ENCODE data around the gene SLC23A3. TPM values are rescaled to one million over a fixed set of nuclear protein-coding genes. Genes with fewer than 3 reads are reported as not detected.
A peak's percentile ranks its signal among the peaks of the same experiment; 100 is the strongest.

The SLC23A3 gene
- total and polyA plus RNA-seq, 9 of the 15 experiments (the other 6 are each of a cell fraction or from before 2014, with no cell fraction given), result 0.06 to 0.64 (median 0.16) TPM

DNA sequence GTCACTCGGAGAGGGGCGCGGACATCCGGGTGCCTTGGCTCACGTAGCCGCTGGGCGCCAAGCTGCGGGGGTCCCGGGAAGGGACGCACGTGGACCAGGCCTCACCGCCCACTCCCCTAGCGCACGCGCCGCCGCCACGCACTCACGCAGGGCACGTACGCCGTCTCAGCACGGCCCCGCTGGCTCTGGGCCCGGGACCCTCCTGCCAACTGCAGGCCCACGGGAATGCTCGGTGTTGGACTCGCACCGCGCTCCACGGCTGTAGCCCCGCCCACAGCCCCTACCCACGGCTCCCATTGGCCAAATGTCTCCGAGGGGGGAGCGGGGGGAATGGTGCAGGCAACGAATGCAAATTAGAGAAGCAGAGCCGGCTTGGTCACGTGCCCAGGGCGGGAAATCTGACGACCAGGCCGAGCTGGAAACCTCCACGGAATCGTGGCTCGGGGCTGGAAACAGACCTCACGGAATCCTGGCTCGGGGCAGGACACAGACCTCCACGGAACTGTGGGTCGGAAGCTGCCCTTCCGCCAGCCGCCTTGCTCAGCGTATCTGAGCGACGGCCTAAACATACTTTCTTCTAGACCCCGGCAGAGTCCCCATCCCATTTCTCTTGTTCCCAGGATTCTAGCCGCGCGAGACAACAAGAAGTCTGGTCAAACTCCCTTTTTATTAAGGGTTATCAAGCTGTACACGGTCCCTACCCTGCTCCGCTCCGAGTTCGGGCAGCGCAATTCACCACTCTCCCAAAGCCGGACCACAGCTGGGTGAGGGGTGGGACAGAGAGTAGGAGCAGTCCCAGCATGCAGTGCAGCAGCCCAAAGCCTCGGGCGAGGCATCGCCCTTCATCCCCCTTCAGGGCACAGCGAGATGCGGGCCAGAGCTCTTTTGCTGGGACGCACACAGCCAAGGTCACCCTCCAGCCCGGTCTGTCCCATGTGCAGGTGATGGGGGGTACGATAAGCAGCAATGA lies 49.2 kb upstream of the SLC23A3 start, which contains the start of gene ABCB6 (continued):
- TF ChIP-seq RCOR1 (IDR thresholded peaks at IDR 0.05; ENCODE audit: borderline replicate concordance in 1 of 2, low read depth in 2 of 2, low read length in 2 of 2) (peak in 1 of 2 experiments; percentile 51; a peak in 2 of 4 replicates), ZNF561 (CRISPR knock-in tag; conservative IDR thresholded peaks at IDR 0.05) (no peak), CBFA2T3 (IDR thresholded peaks at IDR 0.05) (no peak), POLR2G (IDR thresholded peaks at IDR 0.05; ENCODE audit: low read depth, low read length) (peak; percentile 89), GABPB1 (CRISPR knock-in tag; IDR thresholded peaks at IDR 0.05) (peak; percentile 55), NFATC3 (IDR thresholded peaks at IDR 0.05) (no peak), ZNF717 (CRISPR knock-in tag; IDR thresholded peaks at IDR 0.05) (peak; percentile 61; the same call in 1 of the 2 replicates), SIN3B (IDR thresholded peaks at IDR 0.05; ENCODE audit: low read depth) (no peak), FOXA3 (CRISPR knock-in tag; conservative IDR thresholded peaks at IDR 0.05 in 1 of 2, IDR thresholded peaks at IDR 0.05 in 1 of 2) (0 out of 4 replicates have a peak, but pooled peaks of 1 of the 2 experiments have one; percentile 38), ZNF274 (IDR thresholded peaks at IDR 0.05; ENCODE audit: borderline replicate concordance, low read depth, low read length) (no peak), RREB1 (CRISPR knock-in tag; IDR thresholded peaks at IDR 0.05) (no peak), TRIM28 (IDR thresholded peaks at IDR 0.05) (no peak)
- TF ChIP-seq, protein P1, sequence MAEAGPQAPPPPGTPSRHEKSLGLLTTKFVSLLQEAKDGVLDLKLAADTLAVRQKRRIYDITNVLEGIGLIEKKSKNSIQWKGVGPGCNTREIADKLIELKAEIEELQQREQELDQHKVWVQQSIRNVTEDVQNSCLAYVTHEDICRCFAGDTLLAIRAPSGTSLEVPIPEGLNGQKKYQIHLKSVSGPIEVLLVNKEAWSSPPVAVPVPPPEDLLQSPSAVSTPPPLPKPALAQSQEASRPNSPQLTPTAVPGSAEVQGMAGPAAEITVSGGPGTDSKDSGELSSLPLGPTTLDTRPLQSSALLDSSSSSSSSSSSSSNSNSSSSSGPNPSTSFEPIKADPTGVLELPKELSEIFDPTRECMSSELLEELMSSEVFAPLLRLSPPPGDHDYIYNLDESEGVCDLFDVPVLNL (CRISPR knock-in tag; IDR thresholded peaks at IDR 0.05; ENCODE audit: low read depth), result 0 out of 2 replicates have a peak, but pooled peaks have one; percentile 77
- TF ChIP-seq, protein P2, sequence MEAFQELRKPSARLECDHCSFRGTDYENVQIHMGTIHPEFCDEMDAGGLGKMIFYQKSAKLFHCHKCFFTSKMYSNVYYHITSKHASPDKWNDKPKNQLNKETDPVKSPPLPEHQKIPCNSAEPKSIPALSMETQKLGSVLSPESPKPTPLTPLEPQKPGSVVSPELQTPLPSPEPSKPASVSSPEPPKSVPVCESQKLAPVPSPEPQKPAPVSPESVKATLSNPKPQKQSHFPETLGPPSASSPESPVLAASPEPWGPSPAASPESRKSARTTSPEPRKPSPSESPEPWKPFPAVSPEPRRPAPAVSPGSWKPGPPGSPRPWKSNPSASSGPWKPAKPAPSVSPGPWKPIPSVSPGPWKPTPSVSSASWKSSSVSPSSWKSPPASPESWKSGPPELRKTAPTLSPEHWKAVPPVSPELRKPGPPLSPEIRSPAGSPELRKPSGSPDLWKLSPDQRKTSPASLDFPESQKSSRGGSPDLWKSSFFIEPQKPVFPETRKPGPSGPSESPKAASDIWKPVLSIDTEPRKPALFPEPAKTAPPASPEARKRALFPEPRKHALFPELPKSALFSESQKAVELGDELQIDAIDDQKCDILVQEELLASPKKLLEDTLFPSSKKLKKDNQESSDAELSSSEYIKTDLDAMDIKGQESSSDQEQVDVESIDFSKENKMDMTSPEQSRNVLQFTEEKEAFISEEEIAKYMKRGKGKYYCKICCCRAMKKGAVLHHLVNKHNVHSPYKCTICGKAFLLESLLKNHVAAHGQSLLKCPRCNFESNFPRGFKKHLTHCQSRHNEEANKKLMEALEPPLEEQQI (IDR thresholded peaks at IDR 0.05), result no peak
- TF ChIP-seq, protein P3, sequence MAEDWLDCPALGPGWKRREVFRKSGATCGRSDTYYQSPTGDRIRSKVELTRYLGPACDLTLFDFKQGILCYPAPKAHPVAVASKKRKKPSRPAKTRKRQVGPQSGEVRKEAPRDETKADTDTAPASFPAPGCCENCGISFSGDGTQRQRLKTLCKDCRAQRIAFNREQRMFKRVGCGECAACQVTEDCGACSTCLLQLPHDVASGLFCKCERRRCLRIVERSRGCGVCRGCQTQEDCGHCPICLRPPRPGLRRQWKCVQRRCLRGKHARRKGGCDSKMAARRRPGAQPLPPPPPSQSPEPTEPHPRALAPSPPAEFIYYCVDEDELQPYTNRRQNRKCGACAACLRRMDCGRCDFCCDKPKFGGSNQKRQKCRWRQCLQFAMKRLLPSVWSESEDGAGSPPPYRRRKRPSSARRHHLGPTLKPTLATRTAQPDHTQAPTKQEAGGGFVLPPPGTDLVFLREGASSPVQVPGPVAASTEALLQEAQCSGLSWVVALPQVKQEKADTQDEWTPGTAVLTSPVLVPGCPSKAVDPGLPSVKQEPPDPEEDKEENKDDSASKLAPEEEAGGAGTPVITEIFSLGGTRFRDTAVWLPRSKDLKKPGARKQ (CRISPR knock-in tag; IDR thresholded peaks at IDR 0.05), result peak; percentile 78; the same call in 1 of the 2 replicates
